Measurements from ENCODE around the gene HAAO. TPM values are rescaled to one million over a fixed set of nuclear protein-coding genes. Genes with fewer than 3 reads are reported as not detected.

Gene HAAO
- total and polyA plus RNA-seq, 2 of the 8 experiments (the other 6 are each of a cell fraction or from before 2014, with no cell fraction given): 2.5 to 7.0 TPM

DNA sequence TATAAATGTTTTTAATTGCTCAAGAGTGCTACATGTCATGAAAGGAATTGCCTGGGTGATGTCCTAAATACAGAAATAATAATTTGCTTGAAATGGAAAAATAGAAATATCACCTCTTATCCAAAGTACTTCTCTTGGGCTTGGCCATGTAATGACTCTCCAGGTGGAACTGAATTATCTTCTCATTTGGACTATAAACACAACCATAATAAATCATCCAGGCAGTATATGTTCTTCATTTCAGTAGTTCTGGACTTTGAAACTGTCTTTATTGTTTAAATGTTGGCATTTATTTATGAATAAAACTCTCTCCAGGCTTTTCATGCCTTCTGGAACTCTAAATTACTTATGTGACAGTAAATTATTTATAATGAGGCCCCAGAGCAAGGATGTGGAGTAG is 68.9 kb downstream of the HAAO start (continued):
- TF ChIP-seq RXRA (IDR thresholded peaks at IDR 0.05; ENCODE audit: insufficient read depth, low read depth, low read length) (no peak), HDAC6 (IDR thresholded peaks at IDR 0.05; ENCODE audit: low read depth, low read length) (no peak), EP300 (IDR thresholded peaks at IDR 0.05; ENCODE audit: borderline replicate concordance in 1 of 2, low read depth in 2 of 2, low read length in 2 of 2) (no peak), NANOG (IDR thresholded peaks at IDR 0.05; ENCODE audit: insufficient read depth, low read depth, low read length, poor library complexity, severe bottlenecking) (no peak), PHF8 (conservative IDR thresholded peaks at IDR 0.05; ENCODE audit: low read depth, low read length) (no peak), KDM1A (IDR thresholded peaks at IDR 0.05; ENCODE audit: borderline replicate concordance, low read length) (no peak)

Measured in H1 (cell line).